ENCODE measurements around the gene SPO11. TPM values are rescaled to one million over a fixed set of nuclear protein-coding genes. Genes with fewer than 3 reads are reported as not detected.

Gene SPO11
- total RNA-seq, 1 experiment from 2014 or later: not detected

DNA sequence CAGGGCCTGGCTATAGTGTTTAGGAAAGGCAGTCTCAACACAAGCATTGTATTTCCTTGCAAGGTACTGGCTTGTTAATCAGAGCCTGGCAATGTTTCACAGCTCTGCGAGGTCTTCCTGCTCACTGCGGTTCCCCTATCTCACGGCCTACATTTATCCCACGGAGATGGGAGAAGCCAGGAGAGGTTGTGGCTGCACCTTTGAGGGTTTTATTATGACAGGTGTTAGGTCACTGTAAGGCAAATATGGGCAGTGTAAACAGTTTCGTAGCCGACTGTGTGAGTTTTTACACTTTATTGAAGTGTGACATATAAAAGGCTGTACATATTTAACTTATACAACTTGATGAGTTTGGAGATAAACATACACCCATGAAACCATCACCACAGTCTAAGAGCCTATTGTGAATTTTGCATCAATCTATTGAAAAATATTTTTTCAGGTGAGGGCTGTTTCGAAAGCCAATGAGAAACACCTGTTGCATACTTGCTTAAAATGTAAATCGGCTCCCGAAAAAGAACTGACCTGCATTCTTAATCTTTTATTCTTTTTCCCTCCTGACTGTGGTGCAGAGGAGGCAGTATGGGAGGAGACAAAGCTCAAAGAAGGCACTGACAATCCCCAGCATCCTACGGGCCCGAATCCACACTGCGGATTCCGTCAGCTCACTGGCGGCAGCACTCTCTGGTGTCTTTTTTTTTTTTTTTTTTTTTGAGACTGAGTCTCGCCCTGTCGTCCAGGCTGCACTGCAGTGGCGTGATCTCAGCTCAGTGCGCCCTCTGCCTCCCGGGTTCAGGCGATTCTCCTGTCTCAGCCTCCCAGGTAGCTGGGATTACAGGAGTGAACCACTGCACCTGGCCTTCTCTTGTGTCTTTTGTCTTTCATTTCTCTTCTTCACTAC, 54.1 kb downstream of the SPO11 start:
- Histone ChIP-seq H3K9ac (ENCODE audit: extremely low read depth, insufficient read length, low read length) (no peak overlapping the region), H3K4ac (ENCODE audit: low read depth, low read length) (no peak overlapping the region), H4K20me1 (ENCODE audit: control insufficient read depth, insufficient read depth, insufficient read length) (no peaks in the 10 kb centered on the region), H3K9me3 (ENCODE audit: control insufficient read depth, low read depth, low read length) (no peaks in the 10 kb centered on the region), H3K4me2 (ENCODE audit: insufficient read depth, insufficient read length, low read length) (no peak overlapping the region), H2AK5ac (ENCODE audit: insufficient read length, low read length) (no peak overlapping the region), H2BK12ac (ENCODE audit: insufficient read length, low read depth, low read length) (no peak overlapping the region), H3K27ac (ENCODE audit: insufficient read length, low read depth, low read length) (no peak overlapping the region), H3K79me2 (ENCODE audit: insufficient read depth, low read length) (no peaks in the 10 kb centered on the region), H3T11ph (ENCODE audit: low read length) (no peak overlapping the region), H2BK15ac (ENCODE audit: low read depth, low read length) (no peak overlapping the region; the same call in 1 of the 2 replicates), H3K23me2 (ENCODE audit: insufficient read length, low read depth, low read length, poor library complexity, severe bottlenecking) (no peaks in the 10 kb centered on the region), H4K91ac (ENCODE audit: insufficient read length, low read depth, low read length) (no peak overlapping the region), H2BK5ac (ENCODE audit: insufficient read length, low read length) (no peak overlapping the region), H2BK20ac (ENCODE audit: low read depth, low read length, poor library complexity, severe bottlenecking) (no peak overlapping the region), H3K27me3 (ENCODE audit: insufficient read depth, low read length) (no peaks in the 10 kb centered on the region), H3K79me1 (ENCODE audit: insufficient read depth, low read depth, low read length, poor library complexity, severe bottlenecking) (no peaks in the 10 kb centered on the region), H3K4me1 (ENCODE audit: insufficient read depth, low read length) (no peaks in the 10 kb centered on the region), H3K23ac (ENCODE audit: insufficient read length, low read depth, low read length) (no peak overlapping the region), H3K18ac (ENCODE audit: insufficient read length, low read depth, low read length) (no peak overlapping the region), H4K8ac (replicated peaks; ENCODE audit: insufficient read length, low read depth, low read length) (no peak overlapping the region), H4K5ac (ENCODE audit: insufficient read length, low read depth, low read length) (no peak overlapping the region), H2BK120ac (ENCODE audit: low read depth, low read length, poor library complexity, severe bottlenecking) (no peak overlapping the region), H2AFZ (ENCODE audit: low read length) (no peak overlapping the region), H3K56ac (ENCODE audit: insufficient read length, low read depth, low read length) (no peak overlapping the region), H3K14ac (ENCODE audit: insufficient read depth, low read length) (no peak overlapping the region)
- H3K9me3 Mint-ChIP-seq: no peaks in the 10 kb centered on the region
- no peaks in the 10 kb centered on the region for H3K27me3 Mint-ChIP-seq (ENCODE audit: low read depth)
- TF ChIP-seq, protein P1, sequence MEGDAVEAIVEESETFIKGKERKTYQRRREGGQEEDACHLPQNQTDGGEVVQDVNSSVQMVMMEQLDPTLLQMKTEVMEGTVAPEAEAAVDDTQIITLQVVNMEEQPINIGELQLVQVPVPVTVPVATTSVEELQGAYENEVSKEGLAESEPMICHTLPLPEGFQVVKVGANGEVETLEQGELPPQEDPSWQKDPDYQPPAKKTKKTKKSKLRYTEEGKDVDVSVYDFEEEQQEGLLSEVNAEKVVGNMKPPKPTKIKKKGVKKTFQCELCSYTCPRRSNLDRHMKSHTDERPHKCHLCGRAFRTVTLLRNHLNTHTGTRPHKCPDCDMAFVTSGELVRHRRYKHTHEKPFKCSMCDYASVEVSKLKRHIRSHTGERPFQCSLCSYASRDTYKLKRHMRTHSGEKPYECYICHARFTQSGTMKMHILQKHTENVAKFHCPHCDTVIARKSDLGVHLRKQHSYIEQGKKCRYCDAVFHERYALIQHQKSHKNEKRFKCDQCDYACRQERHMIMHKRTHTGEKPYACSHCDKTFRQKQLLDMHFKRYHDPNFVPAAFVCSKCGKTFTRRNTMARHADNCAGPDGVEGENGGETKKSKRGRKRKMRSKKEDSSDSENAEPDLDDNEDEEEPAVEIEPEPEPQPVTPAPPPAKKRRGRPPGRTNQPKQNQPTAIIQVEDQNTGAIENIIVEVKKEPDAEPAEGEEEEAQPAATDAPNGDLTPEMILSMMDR (conservative IDR thresholded peaks at IDR 0.05): no peak
- peak overlapping the region in 1 of 3 experiments; percentile 49; a peak in 2 of 7 replicates for H3K27ac Mint-ChIP-seq
- peaks cover 0 to 14% (median 3%) of the 10 kb centered on the region in 3 experiments; a peak in 3 of 7 replicates for H3K36me3 Mint-ChIP-seq (ENCODE audit: insufficient read depth in 1 of 3, low read depth in 3 of 3)
- WGBS (ENCODE audit: extremely low coverage, insufficient read length, low lambda C conversion rate): no CpG with 5 or more reads among the region's 20 CpGs
- peak; percentile 61 for DNase-seq
- peaks cover 2 to 10% of the 10 kb centered on the region in 2 experiments for H3K4me1 Mint-ChIP-seq
- H3K4me3 Mint-ChIP-seq: no peak overlapping the region

Data from H9 (cell line).